GM10266 (cell line): ENCODE data around the gene NECTIN3.

Experiments
- DNase-seq: peaks from one replicate; pipeline ENCODE4 v3.0.0; 2012; ENCODE audit errors: extremely low spot score
- CTCF ChIP-seq: IDR thresholded peaks from 2 replicates; pipeline ENCODE4 v1.5.1; 2012; ENCODE audit warnings: mild to moderate bottlenecking, low read depth; ENCODE audit not compliant: control insufficient read depth, insufficient read depth; ENCODE audit errors: missing control alignments

NECTIN3 gene

GRCh38 chr3:111071257-111072030 lies at the start of gene NECTIN3:
NECTIN3 (plus strand) TSS chr3:111071816; CDS start chr3:111072018, 202 bp downstream.
- no peak for TF ChIP-seq CTCF
- DNase-seq, result peak; percentile 68

GRCh38 chr3:111027868-111028267 lies 43.7 kb upstream of the NECTIN3 start:
- DNase-seq, result no peak

GRCh38 chr3:111031538-111031937 lies 40.1 kb upstream of the NECTIN3 start:
- no peak for TF ChIP-seq CTCF
- no peak for DNase-seq

More at GRCh38 chr3:111027868-111028267, 43.7 kb upstream of the NECTIN3 start:
- TF ChIP-seq CTCF, result no peak

- no peak for TF ChIP-seq CTCF
- DNase-seq, result no peak
Measured at GRCh38 chr3:111032677-111033076, 38.9 kb upstream of the NECTIN3 start.

- DNase-seq, result no peak
- no peak for TF ChIP-seq CTCF
Measured at GRCh38 chr3:111033470-111034050, 38.1 kb upstream of the NECTIN3 start.

GRCh38 chr3:111035316-111035715 lies 36.3 kb upstream of the NECTIN3 start:
- DNase-seq, result no peak
- no peak for TF ChIP-seq CTCF

GRCh38 chr3:111035902-111036301 lies 35.7 kb upstream of the NECTIN3 start:
- TF ChIP-seq CTCF, result no peak
- no peak for DNase-seq
